Esophagus mucosa (tissue), 1 donor: ENCODE measurements around the gene PGD. TPM values are rescaled to one million over a fixed set of nuclear protein-coding genes. Genes with fewer than 3 reads are reported as not detected.
A peak's percentile ranks its signal among the peaks of the same experiment; 100 is the strongest.
"Not testable (repeated sequence)": the region's sequence is repeated elsewhere in the genome, so short reads cannot be mapped to it uniquely, and the experiment has no call there.

Experiments
- ATAC-seq: fragments of 200-7000 bp; cut with Tn5 transposase; one replicate; pipeline ENCODE4 v1.9.1; 2020
- total RNA-seq: library from RNA; stranded (reverse); gene quantifications from one replicate; pipeline ENCODE4 v1.2.4, GENCODE V29; 2023
- donor health status: DM: yes; HTN: yes; CAD: no.

Gene PGD
- total RNA-seq, 1 donor from 2014 or later: 581 TPM

GRCh38 chr1:10438677-10439163 is 39.9 kb downstream of the PGD start:
- no peak for ATAC-seq

GRCh38 chr1:10440305-10440704 is 41.4 kb downstream of the PGD start:
- ATAC-seq: no peak

- ATAC-seq: no peak
Observed at GRCh38 chr1:10440794-10441193, 41.9 kb downstream of the PGD start.

DNA sequence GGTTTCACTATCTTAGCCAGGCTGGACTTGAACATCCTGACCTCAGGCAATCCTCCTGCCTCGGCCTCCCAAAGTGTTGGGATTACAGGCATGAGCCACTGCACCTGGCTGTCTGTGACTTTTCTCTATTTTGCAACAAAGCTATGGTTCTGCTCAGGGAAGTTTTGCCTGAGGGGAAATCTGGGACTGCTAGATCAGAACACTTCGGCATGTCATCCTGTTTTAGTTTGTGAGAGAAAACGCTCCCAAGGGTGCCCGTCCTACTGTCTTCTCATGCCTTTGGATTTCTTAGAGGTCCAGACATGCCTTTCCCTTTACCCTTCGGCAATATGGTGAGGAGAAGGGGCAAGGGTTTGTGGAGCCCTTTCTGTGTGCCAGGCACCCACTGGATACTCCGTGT is 45.4 kb downstream of the PGD start:
- ATAC-seq: peak; percentile 11

- ATAC-seq: peak; percentile 56
Observed at GRCh38 chr1:10444795-10445397, 46.0 kb downstream of the PGD start.

DNA sequence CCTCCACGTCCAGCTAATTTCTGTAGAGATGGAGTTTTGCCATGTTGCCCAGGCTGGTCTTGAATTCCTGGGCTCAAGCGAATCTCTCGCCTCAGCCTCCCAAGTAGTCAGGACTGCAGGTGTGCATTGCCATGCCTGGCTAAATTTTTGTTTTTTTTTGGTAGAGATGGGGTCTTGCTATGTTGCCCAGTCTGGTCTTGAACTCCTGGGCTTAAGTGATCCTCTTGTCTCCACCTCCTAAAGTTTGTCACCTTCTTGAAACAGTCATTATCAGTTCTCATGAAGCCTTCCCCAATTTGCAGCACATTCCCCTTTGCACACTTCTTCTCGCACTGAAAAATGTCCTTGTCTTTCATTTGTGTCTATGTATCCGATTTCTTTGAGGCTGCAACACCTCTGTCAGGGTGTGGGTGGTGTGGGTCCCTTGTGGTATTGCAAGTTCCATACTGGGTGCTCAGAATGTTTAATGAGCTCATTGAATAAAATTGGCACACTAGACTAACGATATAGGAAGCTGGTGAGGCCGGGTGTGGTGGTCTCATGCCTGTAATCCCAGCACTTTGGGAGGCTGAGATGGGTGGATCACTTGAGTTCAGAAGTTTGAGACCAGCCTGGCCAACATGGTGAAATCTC is 48.0 kb downstream of the PGD start:
- no peak for ATAC-seq

- ATAC-seq: no peak
Observed at GRCh38 chr1:10449751-10450150, 50.9 kb downstream of the PGD start, which contains the start of gene CORT. CORT (plus strand) TSS chr1:10450031; CDS start chr1:10450224, 193 bp downstream.

DNA sequence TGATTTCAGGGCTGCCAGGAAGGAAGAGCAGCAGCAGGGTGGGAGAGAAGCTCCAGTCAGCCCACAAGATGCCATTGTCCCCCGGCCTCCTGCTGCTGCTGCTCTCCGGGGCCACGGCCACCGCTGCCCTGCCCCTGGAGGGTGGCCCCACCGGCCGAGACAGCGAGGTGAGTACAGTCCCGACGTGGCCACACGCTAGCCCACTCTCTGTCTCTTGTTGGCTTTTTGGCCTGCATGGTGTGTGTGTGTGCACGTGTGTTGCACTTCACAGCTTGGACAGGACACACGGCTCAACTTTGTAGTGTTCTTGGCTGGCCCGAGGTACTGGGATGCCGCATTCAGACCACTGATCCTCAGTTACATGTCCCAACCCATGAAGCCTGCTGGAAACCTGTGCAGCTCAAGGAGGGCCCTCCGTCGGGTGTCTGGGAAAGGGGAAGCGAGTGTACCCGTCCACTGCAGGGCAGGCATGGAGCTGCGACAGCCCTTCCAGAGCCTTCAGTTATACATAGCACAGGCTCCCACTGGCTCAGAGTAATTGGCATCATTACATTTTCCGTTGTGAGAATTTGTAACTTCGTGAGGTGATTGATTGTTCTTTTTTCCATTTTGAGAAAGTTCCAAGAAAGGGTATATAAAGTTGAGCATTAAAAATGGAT is 51.4 kb downstream of the PGD start:
- ATAC-seq: peak; percentile 10

- ATAC-seq: no peak
Observed at GRCh38 chr1:10450836-10451235, 52.0 kb downstream of the PGD start.

DNA sequence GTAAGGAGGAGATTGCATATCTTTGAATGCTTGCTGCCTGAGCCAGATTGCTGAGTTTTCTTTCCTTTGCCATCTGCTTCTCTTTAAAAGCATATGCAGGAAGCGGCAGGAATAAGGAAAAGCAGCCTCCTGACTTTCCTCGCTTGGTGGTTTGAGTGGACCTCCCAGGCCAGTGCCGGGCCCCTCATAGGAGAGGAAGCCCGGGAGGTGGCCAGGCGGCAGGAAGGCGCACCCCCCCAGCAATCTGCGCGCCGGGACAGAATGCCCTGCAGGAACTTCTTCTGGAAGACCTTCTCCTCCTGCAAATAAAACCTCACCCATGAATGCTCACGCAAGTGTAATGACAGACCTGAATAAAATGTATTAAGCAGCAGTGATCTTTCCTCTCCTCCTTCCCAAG is 52.4 kb downstream of the PGD start:
- ATAC-seq: no peak

GRCh38 chr1:10456048-10456447 is 57.2 kb downstream of the PGD start:
- no peak for ATAC-seq

- peak; percentile 54 for ATAC-seq
Observed at GRCh38 chr1:10456661-10457060, 57.8 kb downstream of the PGD start.

DNA sequence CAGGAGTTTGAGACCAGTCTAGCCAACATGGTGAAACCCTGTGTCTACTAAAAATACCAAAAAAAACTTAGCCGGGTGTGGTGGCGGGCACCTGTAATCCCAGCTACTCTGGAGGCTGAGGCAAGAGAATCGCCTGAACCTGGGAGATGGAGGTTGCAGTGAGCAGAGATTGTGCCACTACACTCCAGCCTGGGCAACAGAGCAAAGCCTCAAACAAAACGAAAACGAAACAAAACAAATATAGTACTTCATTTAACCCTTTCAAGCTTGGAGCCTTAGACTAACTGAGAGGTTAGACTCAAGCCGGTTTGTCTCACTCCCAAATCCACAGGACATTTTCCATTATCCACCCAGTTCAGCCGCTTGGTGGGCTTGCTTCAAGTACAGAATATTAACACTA is 58.6 kb downstream of the PGD start:
- not testable (repeated sequence) for ATAC-seq

- ATAC-seq: no peak
Observed at GRCh38 chr1:10457875-10458274, 59.0 kb downstream of the PGD start.

GRCh38 chr1:10459184-10459583 is 60.3 kb downstream of the PGD start:
- ATAC-seq: peak; percentile 93

DNA sequence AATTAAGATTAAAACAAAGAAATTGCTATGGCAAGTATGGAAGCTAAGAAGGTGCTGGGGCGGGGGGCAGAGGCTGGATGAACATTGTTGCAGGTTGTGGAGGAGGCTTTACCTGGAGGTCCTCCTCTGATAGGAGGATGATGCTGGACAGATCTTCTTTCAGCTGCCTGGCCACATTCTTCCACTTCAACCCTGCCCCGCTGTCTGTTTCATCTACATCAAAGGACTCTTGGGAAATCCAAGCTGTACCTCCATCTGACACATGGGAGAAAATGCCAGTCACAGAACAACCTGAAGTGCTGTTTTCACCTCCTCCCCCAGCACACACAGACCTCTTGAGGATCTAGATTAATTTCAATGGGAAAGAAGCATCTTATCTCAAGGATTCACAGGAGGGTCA is 68.2 kb downstream of the PGD start:
- no peak for ATAC-seq

- no peak for ATAC-seq
Observed at GRCh38 chr1:10470043-10470442, 71.2 kb downstream of the PGD start.

Other genes starting within 250 kb of the PGD start
- 32.7 TPM for gene KIF1B, start 188.5 kb upstream of the PGD start, total RNA-seq
- gene CENPS, start 31.4 kb downstream of the PGD start, total RNA-seq: 11.8 TPM
- 0.28 TPM for gene CORT, start 51.0 kb downstream of the PGD start, total RNA-seq
- gene DFFA, start 73.5 kb downstream of the PGD start, total RNA-seq: 31.6 TPM
- gene PEX14, start 75.9 kb downstream of the PGD start, total RNA-seq: 16.2 TPM